Small intestine (tissue), 7 donors: ENCODE data around the gene CAMTA1. TPM values are rescaled to one million over a fixed set of nuclear protein-coding genes. Genes with fewer than 3 reads are reported as not detected.

ENCODE experiments used
- DNase-seq, 2 donors: peaks; one replicate each; pipeline versions ENCODE4 v3.0.0 to v3.0.0-alpha.2; 2013
- FAIRE-seq: peaks from 2 replicates; lab custom pipeline; 2012; peaks lifted over from hg19 to GRCh38; lab: Jason Lieb, UNC
- H3K27ac ChIP-seq, 3 donors: one replicate each; pipeline ENCODE4 v1.5.1; 2013; ENCODE audit warnings: low read length in 2 of 3, mild to moderate bottlenecking in 2 of 3, control low read depth in 1 of 3, inconsistent platforms in 1 of 3, low read depth in 1 of 3, moderate library complexity in 1 of 3
- H3K27me3 ChIP-seq, 3 donors: one replicate each; pipeline ENCODE4 v1.6.1; 2013; ENCODE audit warnings: low read length in 3 of 3, inconsistent platforms in 1 of 3; ENCODE audit not compliant: control insufficient read depth in 3 of 3, insufficient read depth in 3 of 3
- H3K36me3 ChIP-seq, 3 donors: one replicate each; pipeline ENCODE4 v1.6.1; 2013; ENCODE audit warnings: low read length in 3 of 3, inconsistent platforms in 1 of 3, low read depth in 1 of 3, mild to moderate bottlenecking in 1 of 3, moderate library complexity in 1 of 3; ENCODE audit not compliant: control insufficient read depth in 3 of 3, insufficient read depth in 2 of 3
- H3K4me1 ChIP-seq, 3 donors: one replicate each; pipeline ENCODE4 v1.6.1; 2013; ENCODE audit warnings: low read length in 2 of 3, inconsistent platforms in 1 of 3, low read depth in 1 of 3, mild to moderate bottlenecking in 1 of 3, moderate library complexity in 1 of 3; ENCODE audit not compliant: control insufficient read depth in 3 of 3, insufficient read depth in 2 of 3
- H3K4me3 ChIP-seq, 3 donors: one replicate each; pipeline ENCODE4 v1.5.1; 2013; ENCODE audit warnings: low read length in 3 of 3, control low read depth in 1 of 3, inconsistent platforms in 1 of 3, low read depth in 1 of 3, mild to moderate bottlenecking in 1 of 3, moderate library complexity in 1 of 3
- H3K9me3 ChIP-seq, 2 donors: one replicate each; pipeline ENCODE4 v1.6.1; 2013; ENCODE audit warnings: low read depth in 1 of 2, low read length in 1 of 2; ENCODE audit not compliant: control insufficient read depth in 2 of 2, insufficient read depth in 1 of 2
- WGBS, 3 donors: extraction: QIAGEN DNeasy Blood & Tissue Kit; methylation state at CpG; one replicate each; pipeline ENCODE4 v1.1.7; 2013; 5-methylcytosine and 5-hydroxymethylcytosine counted together
- polyA plus RNA-seq, 4 donors: library from polyadenylated mRNA; stranded (reverse) in 3 of 4; unstranded in 1 of 4; fragments of 200-250 nt in 3 of 4; fragments of 120-200 nt in 1 of 4; gene quantifications; one replicate each; pipeline versions ENCODE4 v1.2.1 to v1.2.3, GENCODE V29; 2013
- donor health status: healthy with polysubstance abuse.
- donor health status: control.
- donor health status: control.
- donor health status: Bipolar disorder and iron deficiency.
- donor health status: healthy.

Gene CAMTA1
- polyA plus RNA-seq, 4 donors: 57.6 to 177 (median 147) TPM

- Histone ChIP-seq H3K9me3 (no peaks in the 10 kb centered on the region), H3K27me3 (no peaks in the 10 kb centered on the region), H3K4me1 (no peaks in the 10 kb centered on the region), H3K27ac (no peak overlapping the region), H3K4me3 (no peak overlapping the region), H3K36me3 (no peaks in the 10 kb centered on the region)
- FAIRE-seq (no peak), DNase-seq (no peak)
- 84 to 93% (median 87%) methylated on average over 3 of the region's 3 CpGs for WGBS, 3 donors
Observed at GRCh38 chr1:7346070-7346596, 560.9 kb downstream of the CAMTA1 start.

- Histone ChIP-seq H3K4me1 (no peaks in the 10 kb centered on the region), H3K27ac (no peak overlapping the region), H3K27me3 (no peaks in the 10 kb centered on the region), H3K9me3 (no peaks in the 10 kb centered on the region), H3K4me3 (no peak overlapping the region), H3K36me3 (no peaks in the 10 kb centered on the region)
- DNase-seq (peak; percentile 32 to 65), FAIRE-seq (no peak)
- 59 to 72% (median 63%) methylated on average over 24 of the region's 24 CpGs for WGBS, 3 donors
Observed at GRCh38 chr1:7346600-7347570, 561.6 kb downstream of the CAMTA1 start.

- Histone ChIP-seq H3K27ac (no peak overlapping the region), H3K27me3 (no peaks in the 10 kb centered on the region), H3K4me1 (no peaks in the 10 kb centered on the region), H3K4me3 (no peak overlapping the region), H3K9me3 (no peaks in the 10 kb centered on the region), H3K36me3 (no peaks in the 10 kb centered on the region)
- no peak for FAIRE-seq
- DNase-seq: no peak
- WGBS, 3 donors: 72 to 75% (median 75%) methylated on average over 10 of the region's 10 CpGs
Observed at GRCh38 chr1:7348073-7348472, 562.8 kb downstream of the CAMTA1 start.

- no peak for FAIRE-seq
- DNase-seq: no peak
- Histone ChIP-seq H3K9me3 (no peaks in the 10 kb centered on the region), H3K4me1 (no peaks in the 10 kb centered on the region), H3K27ac (no peak overlapping the region), H3K4me3 (no peak overlapping the region), H3K36me3 (no peaks in the 10 kb centered on the region), H3K27me3 (no peaks in the 10 kb centered on the region)
- WGBS, 3 donors: 83 to 86% (median 84%) methylated on average over 10 of the region's 10 CpGs
Observed at GRCh38 chr1:7348580-7348979, 563.3 kb downstream of the CAMTA1 start.

- FAIRE-seq (no peak), DNase-seq (no peak)
- Histone ChIP-seq H3K36me3 (no peaks in the 10 kb centered on the region), H3K4me3 (no peak overlapping the region), H3K4me1 (no peaks in the 10 kb centered on the region), H3K27me3 (no peaks in the 10 kb centered on the region), H3K27ac (no peak overlapping the region), H3K9me3 (no peaks in the 10 kb centered on the region)
- WGBS, 3 donors: 75 to 87% (median 79%) methylated on average over 7 to 8 of the region's 8 CpGs
Observed at GRCh38 chr1:7350804-7351203, 565.5 kb downstream of the CAMTA1 start.

GRCh38 chr1:7351649-7352048 is 566.4 kb downstream of the CAMTA1 start:
- no peak overlapping the region for H3K27ac ChIP-seq
- DNase-seq: no peak
- H3K4me1 ChIP-seq: no peaks in the 10 kb centered on the region
- no peak for FAIRE-seq
- no peak overlapping the region for H3K4me3 ChIP-seq
- no peaks in the 10 kb centered on the region for H3K27me3 ChIP-seq
- WGBS, 3 donors: 80 to 84% (median 81%) methylated on average over 13 of the region's 13 CpGs
- H3K36me3 ChIP-seq: no peaks in the 10 kb centered on the region
- H3K9me3 ChIP-seq: no peaks in the 10 kb centered on the region

GRCh38 chr1:7352364-7352763 is 567.1 kb downstream of the CAMTA1 start:
- no peak overlapping the region for H3K4me3 ChIP-seq
- DNase-seq (no peak), FAIRE-seq (no peak)
- no peaks in the 10 kb centered on the region for H3K27me3 ChIP-seq
- 90 to 95% (median 92%) methylated on average over 4 of the region's 4 CpGs for whole genome bisulfite sequencing, 3 donors
- H3K36me3 ChIP-seq: no peaks in the 10 kb centered on the region
- no peak overlapping the region for H3K27ac ChIP-seq
- no peaks in the 10 kb centered on the region for H3K9me3 ChIP-seq
- no peaks in the 10 kb centered on the region for H3K4me1 ChIP-seq

GRCh38 chr1:7352974-7353373 is 567.7 kb downstream of the CAMTA1 start:
- no peaks in the 10 kb centered on the region for H3K9me3 ChIP-seq
- 56 to 80% (median 72%) methylated on average over 4 of the region's 4 CpGs for WGBS, 3 donors
- no peaks in the 10 kb centered on the region for H3K36me3 ChIP-seq
- DNase-seq: no peak
- no peak overlapping the region for H3K4me3 ChIP-seq
- no peaks in the 10 kb centered on the region for H3K27me3 ChIP-seq
- no peak for FAIRE-seq
- no peaks in the 10 kb centered on the region for H3K4me1 ChIP-seq
- no peak overlapping the region for H3K27ac ChIP-seq
